HepG2 (cell line): Measurements from ENCODE around the gene PDC. TPM values are rescaled to one million over a fixed set of nuclear protein-coding genes. Genes with fewer than 3 reads are reported as not detected.

Experiments
- ATAC-seq: fragments of 200-7000 bp; cut with Tn5 transposase; 3 replicates; pipeline ENCODE4 v1.9.1; 2020; ENCODE audit warnings: mild to moderate bottlenecking, moderate library complexity
- BruUV-seq: library from RNA; stranded (reverse); fragments of 400-500 nt; replicated peaks from 2 replicates; lab custom pipeline; 2021; lab: Mats Ljungman, UMichigan
- CTCF ChIA-PET: fragments of 300-600 bp; formaldehyde crosslinking; extraction: SDS; loops from one replicate; lab custom pipeline; 2021; ENCODE audit warnings: low total read pairs, inconsistent platforms, low intra/inter-chr PET ratio; lab: Yijun Ruan, JAX
- POLR2A ChIA-PET: fragments of 350-600 bp; sonication (Branson Sonifier 250); formaldehyde crosslinking; loops from one replicate; lab custom pipeline; 2020; ENCODE audit warnings: antibody characterized with exemption, inconsistent platforms; lab: Yijun Ruan, JAX
- DNase-seq: peaks from one replicate; pipeline ENCODE4 v3.0.0-alpha.2; 2015; ENCODE audit warnings: low spot score
- FAIRE-seq: peaks from 3 replicates; lab custom pipeline; 2011; peaks lifted over from hg19 to GRCh38; lab: Jason Lieb, UNC
- H2AFZ ChIP-seq: one replicate; pipeline ENCODE4 v1.6.1; 2011; ENCODE audit warnings: low read length, inconsistent platforms
- H3K27ac ChIP-seq: fragments of 300-600 bp; 3 replicates; pipeline ENCODE4 v1.8.0; 2011; ENCODE audit warnings: mixed run types, mild to moderate bottlenecking, mixed read lengths, low read length, inconsistent platforms; ENCODE audit not compliant: insufficient read depth; ENCODE audit errors: extremely low read length
- H3K27me3 ChIP-seq, 2 experiments: fragments of 200-600 bp in 1 of 2; 2 replicates in 1 of 2; 3 replicates in 1 of 2; pipeline versions ENCODE4 v1.6.0 to v1.8.0; 2011; ENCODE audit warnings: low read length in 2 of 2, mild to moderate bottlenecking in 2 of 2, moderate library complexity in 2 of 2, inconsistent platforms in 1 of 2; ENCODE audit not compliant: insufficient read depth in 2 of 2, control insufficient read depth in 1 of 2
- H3K36me3 ChIP-seq, 2 experiments: fragments of 200-600 bp in 1 of 2; replicated peaks in 1 of 2; 2 replicates in 1 of 2; 3 replicates in 1 of 2; pipeline versions ENCODE4 v1.5.1 to v1.8.0; 2011; ENCODE audit warnings: low read length in 2 of 2, inconsistent platforms in 1 of 2; ENCODE audit not compliant: insufficient read depth in 2 of 2, control insufficient read depth in 1 of 2
- H3K4me1 ChIP-seq: 2 replicates; pipeline ENCODE4 v1.5.1; 2012; ENCODE audit warnings: low read length, inconsistent platforms; ENCODE audit not compliant: insufficient read depth
- H3K4me2 ChIP-seq: 2 replicates; pipeline ENCODE4 v1.6.0; 2011; ENCODE audit warnings: low read depth, low read length, inconsistent platforms
- H3K4me3 ChIP-seq, 3 experiments: fragments of 200-600 bp in 1 of 3; sonication (generic), shearing (Covaris generic) in 1 of 3; replicated peaks in 1 of 3; 2 replicates each; pipeline ENCODE4 v1.5.1; 2011 to 2016; ENCODE audit warnings: low read length in 3 of 3, inconsistent platforms in 2 of 3, low read depth in 2 of 3, mild to moderate bottlenecking in 2 of 3, control low read depth in 1 of 3, mixed read lengths in 1 of 3; ENCODE audit not compliant: insufficient read depth in 1 of 3
- H3K79me2 ChIP-seq: one replicate; pipeline ENCODE4 v1.6.1; 2011; ENCODE audit warnings: low read length, inconsistent platforms; ENCODE audit not compliant: insufficient read depth
- H3K9ac ChIP-seq: 2 replicates; pipeline ENCODE4 v1.6.0; 2011; ENCODE audit warnings: mild to moderate bottlenecking, low read depth, low read length, inconsistent platforms; ENCODE audit not compliant: insufficient read depth
- H3K9me3 ChIP-seq: 2 replicates; pipeline ENCODE4 v1.5.1; 2012; ENCODE audit warnings: mild to moderate bottlenecking, low read length
- H4K20me1 ChIP-seq: 2 replicates; pipeline ENCODE4 v1.6.0; 2011; ENCODE audit warnings: inconsistent platforms, mild to moderate bottlenecking, low read length, moderate library complexity; ENCODE audit not compliant: insufficient read depth
- BHLHE40 ChIP-seq: IDR thresholded peaks from 2 replicates; pipeline ENCODE4 v1.6.1; 2011; ENCODE audit warnings: low read length, improper control_type of control experiment
- CENPBD1 ChIP-seq: sonication (generic); formaldehyde crosslinking; IDR thresholded peaks from 2 replicates; pipeline ENCODE4 v1.8.0; 2022; ENCODE audit warnings: missing genetic modification reagents, low read depth, mild to moderate bottlenecking, borderline replicate concordance
- IKZF5 ChIP-seq: IDR thresholded peaks from 2 replicates; pipeline ENCODE4 v1.6.1; 2018; ENCODE audit warnings: missing genetic modification reagents, mild to moderate bottlenecking, missing compliant biosample characterization
- JUN ChIP-seq: sonication (generic); formaldehyde crosslinking; IDR thresholded peaks from 2 replicates; pipeline ENCODE4 v1.4.0; 2020; ENCODE audit warnings: mild to moderate bottlenecking, missing genetic modification reagents
- NFRKB ChIP-seq: fragments of 450-650 bp; IDR thresholded peaks from 2 replicates; pipeline ENCODE4 v1.6.1; 2017
- PAF1 ChIP-seq: IDR thresholded peaks from 2 replicates; pipeline ENCODE4 v1.6.1; 2016; ENCODE audit warnings: missing genetic modification reagents, missing compliant biosample characterization
- SRF ChIP-seq: IDR thresholded peaks from 2 replicates; pipeline ENCODE4 v1.6.1; 2011; ENCODE audit warnings: mild to moderate bottlenecking, low read depth, low read length, moderate library complexity
- ZNF235 ChIP-seq: sonication (generic); formaldehyde crosslinking; IDR thresholded peaks from 2 replicates; pipeline ENCODE4 v1.8.1; 2023; ENCODE audit warnings: mild to moderate bottlenecking, missing genetic modification reagents, borderline replicate concordance
- ZNF264 ChIP-seq: sonication (generic); formaldehyde crosslinking; IDR thresholded peaks from 2 replicates; pipeline ENCODE4 v1.4.0; 2020; ENCODE audit warnings: missing genetic modification reagents
- ZNF547 ChIP-seq: sonication (generic); formaldehyde crosslinking; IDR thresholded peaks from 2 replicates; pipeline ENCODE4 v1.5.1; 2020; ENCODE audit warnings: mild to moderate bottlenecking, missing genetic modification reagents
- ZNF776 ChIP-seq: sonication (generic); formaldehyde crosslinking; IDR thresholded peaks from 2 replicates; pipeline ENCODE4 v1.4.0; 2020; ENCODE audit warnings: mild to moderate bottlenecking, missing genetic modification reagents
- WGBS: methylation state at CpG from one replicate; pipeline ENCODE4 v1.1.6; 2017; ENCODE audit warnings: low lambda C conversion rate; 5-methylcytosine and 5-hydroxymethylcytosine counted together
- in situ Hi-C: cut with HindIII; loops from 2 replicates; pipeline ENCODE4 v1.10.0; 2017; ENCODE audit warnings: low pct_unique_long_range_greater_than_20kb; ENCODE audit not compliant: extremely low pct_ligation_motif_present
- intact Hi-C: fragments of 100-400 bp; cut with micrococcal nuclease; formaldehyde crosslinking; loops from one replicate; pipeline ENCODE4 v1.10.0; 2022; ENCODE audit not compliant: unreplicated experiment
- polyA plus RNA-seq, 8 experiments: library from polyadenylated mRNA; depleted of rRNA in 3 of 8; stranded (reverse) in 7 of 8; unstranded in 1 of 8; fragments of >200 nt; fragmentation: Illumina TruSeq in 4 of 8; extraction: Trizol in 4 of 8; gene quantifications; 2 replicates each; pipeline versions ENCODE4 v1.2.1 to v1.2.3, GENCODE V29; 2011 to 2016; ENCODE audit warnings: low read depth in 4 of 8, missing spikeins in 1 of 8, mixed read lengths in 1 of 8; ENCODE audit not compliant: insufficient read depth in 1 of 8
- total RNA-seq, 5 experiments: library from RNA; depleted of rRNA; stranded (reverse); fragments of >200 nt; fragmentation: Illumina TruSeq; extraction: Trizol; gene quantifications; 2 replicates each; pipeline ENCODE4 v1.2.3, GENCODE V29; 2016; ENCODE audit warnings: low read depth in 1 of 5

The PDC gene
- total and polyA plus RNA-seq, 2 of the 13 experiments (the other 11 are each of a cell fraction or from before 2014, with no cell fraction given), result not detected

GRCh38 chr1:186483561-186483960, 22.6 kb upstream of the PDC start:
- H3K27ac ChIP-seq, result no peak overlapping the region
- DNase-seq (no peak), FAIRE-seq (no peak), ATAC-seq (no peak)
- no peaks in the 10 kb centered on the region for H3K36me3 ChIP-seq
- no peaks in the 10 kb centered on the region for H3K79me2 ChIP-seq
- BruUV-seq, result no TSS peak
- in situ Hi-C loops, result loop anchor here (5.0 kb wide), 1 partner anchor 504 kb away; no protein-coding TSS in a partner anchor
- H2AFZ ChIP-seq, result no peak overlapping the region
- 31% methylated on average over 2 of the region's 2 CpGs for WGBS
- H3K9me3 ChIP-seq, result no peaks in the 10 kb centered on the region
- no peaks in the 10 kb centered on the region for H3K4me1 ChIP-seq
- no peaks in the 10 kb centered on the region for H3K27me3 ChIP-seq
- ChIA-PET CTCF (interaction anchor here (1.9 kb wide), 1 partner anchor 503 kb away, joined by 28 read pairs; no protein-coding TSS in a partner anchor), POLR2A (no interaction called here)
- no peak overlapping the region for H3K4me2 ChIP-seq
- no peaks in the 10 kb centered on the region for H4K20me1 ChIP-seq
- no peak overlapping the region for H3K4me3 ChIP-seq
- intact Hi-C loops, result no loop called here
- H3K9ac ChIP-seq, result no peak overlapping the region
- no peak for TF ChIP-seq SRF
- no peak for TF ChIP-seq NFRKB
- TF ChIP-seq ZNF264 (CRISPR knock-in tag), result no peak
- TF ChIP-seq CENPBD1 (CRISPR knock-in tag), result no peak
- no peak for TF ChIP-seq BHLHE40
- no peak for TF ChIP-seq JUN
- TF ChIP-seq PAF1, result no peak
- no peak for TF ChIP-seq ZNF776 (CRISPR knock-in tag)
- TF ChIP-seq IKZF5 (CRISPR knock-in tag), result no peak
- no peak for TF ChIP-seq ZNF547
- TF ChIP-seq ZNF235 (CRISPR knock-in tag), result no peak
